ENCODE data around the gene SLC11A1. TPM values are rescaled to one million over a fixed set of nuclear protein-coding genes. Genes with fewer than 3 reads are reported as not detected.

Gene SLC11A1
- total RNA-seq, 3 donors from 2014 or later (not counting 1 experiment from before 2014, with no cell fraction given) = 17.9 to 53.5 (median 35.5) TPM

DNA sequence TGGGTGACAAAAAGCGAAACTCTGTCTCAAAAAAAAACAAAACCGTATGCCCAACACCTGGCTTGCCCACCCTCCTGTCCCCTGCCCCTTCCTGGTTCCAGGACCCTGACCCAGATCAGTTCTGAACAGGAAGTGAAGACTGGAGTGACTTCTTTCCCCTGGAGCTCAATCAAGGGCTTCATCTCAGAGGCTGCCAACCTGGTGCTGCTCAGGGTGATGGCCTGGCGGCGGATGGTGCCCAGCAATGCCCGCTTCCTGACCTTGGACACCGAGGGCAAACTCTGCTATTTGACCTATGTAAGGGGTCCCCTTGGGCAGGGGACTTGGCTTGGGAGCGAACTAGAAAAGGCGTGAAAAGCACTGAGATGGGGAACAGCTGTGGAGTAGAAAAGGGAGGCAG lies 19.5 kb upstream of the SLC11A1 start:
- Histone ChIP-seq H3K36me3 (ENCODE audit: control insufficient read depth, insufficient read depth, low read length) (no peaks in the 10 kb centered on the region), H3K27me3 (ENCODE audit: control insufficient read depth, insufficient read depth, low read length) (no peaks in the 10 kb centered on the region), H3K27ac (ENCODE audit: low read length) (no peak overlapping the region), H3K9me3 (ENCODE audit: control insufficient read depth, insufficient read depth, low read length) (no peaks in the 10 kb centered on the region), H3K4me1 (ENCODE audit: control insufficient read depth, insufficient read depth, low read length) (peaks cover 18% of the 10 kb centered on the region), H3K4me3 (ENCODE audit: low read length) (no peak overlapping the region)
- Mint-ChIP-seq H3K36me3 (no peaks in the 10 kb centered on the region), H3K27ac (peak overlapping the region in 1 of 2 donors; percentile 52), H3K4me3 (no peak overlapping the region), H3K27me3 (ENCODE audit: low read depth in 2 of 2) (no peaks in the 10 kb centered on the region), H3K4me1 (peaks cover 0 to 7% of the 10 kb centered on the region in 2 donors), H3K9me3 (no peaks in the 10 kb centered on the region)
- intact Hi-C loops (cut with micrococcal nuclease) = no loop called here
- DNase-seq (no peak), ATAC-seq (no peak)
- 78% methylated on average over 8 of the region's 8 CpGs for WGBS (ENCODE audit: insufficient coverage)
- TF ChIP-seq, protein P1, sequence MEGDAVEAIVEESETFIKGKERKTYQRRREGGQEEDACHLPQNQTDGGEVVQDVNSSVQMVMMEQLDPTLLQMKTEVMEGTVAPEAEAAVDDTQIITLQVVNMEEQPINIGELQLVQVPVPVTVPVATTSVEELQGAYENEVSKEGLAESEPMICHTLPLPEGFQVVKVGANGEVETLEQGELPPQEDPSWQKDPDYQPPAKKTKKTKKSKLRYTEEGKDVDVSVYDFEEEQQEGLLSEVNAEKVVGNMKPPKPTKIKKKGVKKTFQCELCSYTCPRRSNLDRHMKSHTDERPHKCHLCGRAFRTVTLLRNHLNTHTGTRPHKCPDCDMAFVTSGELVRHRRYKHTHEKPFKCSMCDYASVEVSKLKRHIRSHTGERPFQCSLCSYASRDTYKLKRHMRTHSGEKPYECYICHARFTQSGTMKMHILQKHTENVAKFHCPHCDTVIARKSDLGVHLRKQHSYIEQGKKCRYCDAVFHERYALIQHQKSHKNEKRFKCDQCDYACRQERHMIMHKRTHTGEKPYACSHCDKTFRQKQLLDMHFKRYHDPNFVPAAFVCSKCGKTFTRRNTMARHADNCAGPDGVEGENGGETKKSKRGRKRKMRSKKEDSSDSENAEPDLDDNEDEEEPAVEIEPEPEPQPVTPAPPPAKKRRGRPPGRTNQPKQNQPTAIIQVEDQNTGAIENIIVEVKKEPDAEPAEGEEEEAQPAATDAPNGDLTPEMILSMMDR (IDR thresholded peaks at IDR 0.05) = no peak

DNA sequence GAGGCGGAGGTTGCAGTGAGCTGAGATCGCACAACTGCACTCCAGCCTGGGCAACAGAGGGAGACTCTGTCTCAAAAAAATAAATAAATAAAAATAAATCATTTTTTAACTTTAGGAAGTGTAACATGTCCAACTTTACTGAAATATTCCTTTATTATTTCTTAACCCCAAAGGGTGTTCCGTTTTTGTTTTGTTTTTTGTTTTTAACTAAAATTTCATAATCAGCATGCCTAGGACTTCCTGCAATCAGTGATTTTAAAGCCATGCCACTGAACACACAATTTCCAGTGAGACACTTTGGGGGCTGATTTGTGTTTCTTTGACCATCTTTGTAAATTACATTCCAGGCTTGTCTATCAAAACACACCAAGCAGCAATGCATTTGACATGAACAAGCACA lies 18.3 kb upstream of the SLC11A1 start:
- peaks cover 6 to 14% of the 10 kb centered on the region in 2 donors for H3K4me1 Mint-ChIP-seq
- Histone ChIP-seq H3K27ac (ENCODE audit: low read length) (no peak overlapping the region), H3K4me1 (ENCODE audit: control insufficient read depth, insufficient read depth, low read length) (peaks cover 28% of the 10 kb centered on the region), H3K27me3 (ENCODE audit: control insufficient read depth, insufficient read depth, low read length) (no peaks in the 10 kb centered on the region), H3K9me3 (ENCODE audit: control insufficient read depth, insufficient read depth, low read length) (no peaks in the 10 kb centered on the region), H3K36me3 (ENCODE audit: control insufficient read depth, insufficient read depth, low read length) (no peaks in the 10 kb centered on the region), H3K4me3 (ENCODE audit: low read length) (no peak overlapping the region)
- H3K9me3 Mint-ChIP-seq = no peaks in the 10 kb centered on the region
- no peaks in the 10 kb centered on the region for H3K36me3 Mint-ChIP-seq
- no peak overlapping the region for H3K4me3 Mint-ChIP-seq
- no peak for ATAC-seq
- H3K27ac Mint-ChIP-seq = peak overlapping the region in 1 of 2 donors; percentile 52
- TF ChIP-seq, protein P1 (IDR thresholded peaks at IDR 0.05) = no peak
- H3K27me3 Mint-ChIP-seq (ENCODE audit: low read depth in 2 of 2) = no peaks in the 10 kb centered on the region
- no peak for DNase-seq
- intact Hi-C loops (cut with micrococcal nuclease) = no loop called here
- 87% methylated on average over 2 of the region's 3 CpGs for WGBS (ENCODE audit: insufficient coverage)

DNA sequence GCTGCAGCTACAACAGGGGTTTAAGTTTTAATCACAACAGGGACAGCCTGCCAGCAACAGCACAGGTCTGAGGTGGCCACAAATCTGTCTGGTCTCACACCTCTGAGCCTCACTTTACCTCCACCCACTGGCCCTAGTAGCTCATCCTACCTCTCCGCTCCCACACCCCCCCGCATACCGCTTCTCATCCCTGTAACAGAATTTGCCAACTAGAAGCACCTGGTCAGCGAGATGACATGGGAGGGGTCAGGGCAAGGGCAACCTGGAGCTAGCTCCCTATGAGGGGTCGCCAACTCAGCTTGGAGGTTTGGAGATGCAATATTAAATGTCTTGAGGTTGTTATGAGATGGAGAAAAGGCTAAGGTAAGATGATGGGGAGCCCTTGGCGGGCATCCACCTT lies 17.9 kb upstream of the SLC11A1 start:
- no peaks in the 10 kb centered on the region for H3K36me3 ChIP-seq (ENCODE audit: control insufficient read depth, insufficient read depth, low read length)
- intact Hi-C loops (cut with micrococcal nuclease) = no loop called here
- no peaks in the 10 kb centered on the region for H3K9me3 Mint-ChIP-seq
- no peaks in the 10 kb centered on the region for H3K36me3 Mint-ChIP-seq
- H3K4me3 Mint-ChIP-seq = no peak overlapping the region
- H3K4me3 ChIP-seq (ENCODE audit: low read length) = no peak overlapping the region
- no peak overlapping the region for H3K27ac ChIP-seq (ENCODE audit: low read length)
- no peak for ATAC-seq
- TF ChIP-seq, protein P1 (IDR thresholded peaks at IDR 0.05) = no peak
- no peak for DNase-seq
- WGBS (ENCODE audit: insufficient coverage) = 94% methylated on average over 6 of the region's 6 CpGs
- H3K4me1 ChIP-seq (ENCODE audit: control insufficient read depth, insufficient read depth, low read length) = peaks cover 32% of the 10 kb centered on the region
- no peaks in the 10 kb centered on the region for H3K27me3 Mint-ChIP-seq (ENCODE audit: low read depth in 2 of 2)
- H3K27me3 ChIP-seq (ENCODE audit: control insufficient read depth, insufficient read depth, low read length) = no peaks in the 10 kb centered on the region
- peaks cover 9 to 14% of the 10 kb centered on the region in 2 donors for H3K4me1 Mint-ChIP-seq
- H3K27ac Mint-ChIP-seq = no peak overlapping the region
- H3K9me3 ChIP-seq (ENCODE audit: control insufficient read depth, insufficient read depth, low read length) = no peaks in the 10 kb centered on the region
